Astrocyte (in vitro differentiated cells and primary cell): ENCODE results near the gene PCGF5. TPM values are rescaled to one million over a fixed set of nuclear protein-coding genes. Genes with fewer than 3 reads are reported as not detected.

Experiments
- DNase-seq: peaks from one replicate; pipeline ENCODE4 v3.0.0-alpha.2; 2010; ENCODE audit warnings: low read depth
- FAIRE-seq: peaks from 2 replicates; lab custom pipeline; 2011; peaks lifted over from hg19 to GRCh38; lab: Jason Lieb, UNC
- H2AFZ ChIP-seq: 2 replicates; pipeline ENCODE4 v1.6.0; 2012; ENCODE audit warnings: low read depth, low read length, inconsistent platforms
- H3K27ac ChIP-seq: 2 replicates; pipeline ENCODE4 v1.5.1; 2011; ENCODE audit warnings: low read depth, low read length, inconsistent platforms
- H3K27me3 ChIP-seq: 2 replicates; pipeline ENCODE4 v1.6.0; 2011; ENCODE audit warnings: low read length, inconsistent platforms; ENCODE audit not compliant: insufficient read depth
- H3K36me3 ChIP-seq: 2 replicates; pipeline ENCODE4 v1.5.1; 2011; ENCODE audit warnings: low read length, inconsistent platforms; ENCODE audit not compliant: insufficient read depth
- H3K4me1 ChIP-seq: 2 replicates; pipeline ENCODE4 v1.5.1; 2011; ENCODE audit warnings: low read length, inconsistent platforms; ENCODE audit not compliant: insufficient read depth
- H3K4me2 ChIP-seq: 2 replicates; pipeline ENCODE4 v1.6.0; 2012; ENCODE audit warnings: low read length, inconsistent platforms
- H3K4me3 ChIP-seq: 2 replicates; pipeline ENCODE4 v1.5.1; 2011; ENCODE audit warnings: low read depth, mild to moderate bottlenecking, low read length, inconsistent platforms; ENCODE audit not compliant: insufficient read depth
- H3K79me2 ChIP-seq: 2 replicates; pipeline ENCODE4 v1.6.0; 2012; ENCODE audit warnings: mild to moderate bottlenecking, low read length, inconsistent platforms; ENCODE audit not compliant: insufficient read depth
- H3K9ac ChIP-seq: 2 replicates; pipeline ENCODE4 v1.6.0; 2012; ENCODE audit warnings: mild to moderate bottlenecking, low read length, inconsistent platforms
- H3K9me3 ChIP-seq: 2 replicates; pipeline ENCODE4 v1.5.1; 2012; ENCODE audit warnings: low read depth, mild to moderate bottlenecking, low read length, inconsistent platforms; ENCODE audit not compliant: insufficient read depth
- H4K20me1 ChIP-seq: 2 replicates; pipeline ENCODE4 v1.6.0; 2012; ENCODE audit warnings: low read length, inconsistent platforms; ENCODE audit not compliant: insufficient read depth
- H3K27ac Mint-ChIP-seq: one replicate; pipeline ENCODE4 v1.8.0; 2021; ENCODE audit warnings: mild to moderate bottlenecking, mixed read lengths; ENCODE audit not compliant: unreplicated experiment
- H3K27me3 Mint-ChIP-seq: one replicate; pipeline ENCODE4 v1.8.0; 2021; ENCODE audit warnings: low read depth, mixed read lengths; ENCODE audit not compliant: unreplicated experiment
- H3K36me3 Mint-ChIP-seq: one replicate; pipeline ENCODE4 v1.8.0; 2021; ENCODE audit warnings: low read depth, mixed read lengths; ENCODE audit not compliant: unreplicated experiment
- H3K4me1 Mint-ChIP-seq: one replicate; pipeline ENCODE4 v1.8.0; 2021; ENCODE audit warnings: low read depth, mixed read lengths; ENCODE audit not compliant: unreplicated experiment
- H3K4me3 Mint-ChIP-seq: one replicate; pipeline ENCODE4 v1.8.0; 2021; ENCODE audit warnings: mild to moderate bottlenecking, moderate library complexity, mixed read lengths; ENCODE audit not compliant: unreplicated experiment
- H3K9me3 Mint-ChIP-seq: one replicate; pipeline ENCODE4 v1.8.0; 2021; ENCODE audit warnings: mild to moderate bottlenecking, mixed read lengths; ENCODE audit not compliant: unreplicated experiment
- EZH2 ChIP-seq: IDR thresholded peaks from 2 replicates; pipeline ENCODE4 v1.6.1; 2012; ENCODE audit warnings: mild to moderate bottlenecking, low read length, inconsistent platforms; ENCODE audit not compliant: insufficient read depth
- total RNA-seq: library from RNA; stranded (reverse); gene quantifications from 2 replicates; pipeline ENCODE4 v1.2.1, GENCODE V29; 2021
- TF ChIP-seq, protein P1 (sequence below): IDR thresholded peaks from 2 replicates; pipeline ENCODE4 v1.5.1; 2011; ENCODE audit warnings: low read depth, mild to moderate bottlenecking, inconsistent platforms, low read length, moderate library complexity; ENCODE audit not compliant: insufficient read depth

Gene PCGF5
- total RNA-seq, 1 donor from 2014 or later: 31.5 TPM

DNA sequence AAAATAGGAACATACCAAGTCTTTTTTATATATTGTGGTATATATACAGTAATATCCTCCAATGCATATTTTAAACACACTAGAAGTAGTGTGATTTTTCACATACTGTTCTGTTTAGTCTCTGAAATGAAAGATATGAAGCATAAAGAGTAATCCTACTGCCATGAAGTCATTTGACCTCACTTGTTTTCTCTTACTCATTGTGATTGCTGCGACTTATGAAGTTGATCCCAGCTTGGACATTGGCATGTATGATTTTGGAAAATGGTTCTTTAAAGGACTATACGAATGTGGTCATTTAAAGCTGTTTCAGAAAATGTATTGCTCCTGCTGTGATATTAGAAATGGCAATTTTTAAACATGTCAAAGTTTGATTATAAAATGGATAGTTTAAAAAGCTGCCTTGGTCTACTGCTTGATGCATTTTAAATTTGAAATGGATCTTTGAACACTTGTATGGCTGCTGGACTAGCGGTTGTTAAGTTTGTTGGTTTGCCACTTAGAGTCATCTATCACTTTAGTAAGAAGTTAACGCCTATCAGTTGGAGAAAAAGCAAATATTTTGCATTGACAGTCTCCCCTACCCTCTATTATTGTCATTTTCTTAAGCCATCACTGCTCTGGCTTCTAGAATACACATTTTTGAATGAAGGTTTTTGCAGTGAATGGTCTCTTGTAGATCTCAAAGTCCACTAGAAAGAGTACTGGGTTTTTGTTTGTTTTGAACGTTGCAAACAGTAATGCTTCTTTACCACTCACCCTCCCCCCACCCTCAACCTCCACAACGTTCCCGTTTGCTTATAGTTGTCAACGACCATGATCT is 881 bp upstream of the PCGF5 start:
- peaks cover 11% of the 10 kb centered on the region for H3K4me1 ChIP-seq
- Mint-ChIP-seq H3K4me1 (peaks cover 15% of the 10 kb centered on the region), H3K36me3 (no peaks in the 10 kb centered on the region), H3K27ac (peak overlapping the region; percentile 92), H3K4me3 (peak overlapping the region; percentile 89), H3K27me3 (no peaks in the 10 kb centered on the region), H3K9me3 (peaks cover 2% of the 10 kb centered on the region)
- H2AFZ ChIP-seq: peak overlapping the region; percentile 7
- peaks cover 14% of the 10 kb centered on the region for H4K20me1 ChIP-seq
- no peak for DNase-seq
- H3K9ac ChIP-seq: peak overlapping the region; percentile 52
- FAIRE-seq: no peak
- no peak for TF ChIP-seq EZH2
- peaks cover 8% of the 10 kb centered on the region for H3K79me2 ChIP-seq
- no peaks in the 10 kb centered on the region for H3K27me3 ChIP-seq
- H3K36me3 ChIP-seq: no peaks in the 10 kb centered on the region
- peak overlapping the region; percentile 55 for H3K4me3 ChIP-seq
- H3K9me3 ChIP-seq: no peaks in the 10 kb centered on the region
- H3K4me2 ChIP-seq: peak overlapping the region; percentile 99
- H3K27ac ChIP-seq: no peak overlapping the region

DNA sequence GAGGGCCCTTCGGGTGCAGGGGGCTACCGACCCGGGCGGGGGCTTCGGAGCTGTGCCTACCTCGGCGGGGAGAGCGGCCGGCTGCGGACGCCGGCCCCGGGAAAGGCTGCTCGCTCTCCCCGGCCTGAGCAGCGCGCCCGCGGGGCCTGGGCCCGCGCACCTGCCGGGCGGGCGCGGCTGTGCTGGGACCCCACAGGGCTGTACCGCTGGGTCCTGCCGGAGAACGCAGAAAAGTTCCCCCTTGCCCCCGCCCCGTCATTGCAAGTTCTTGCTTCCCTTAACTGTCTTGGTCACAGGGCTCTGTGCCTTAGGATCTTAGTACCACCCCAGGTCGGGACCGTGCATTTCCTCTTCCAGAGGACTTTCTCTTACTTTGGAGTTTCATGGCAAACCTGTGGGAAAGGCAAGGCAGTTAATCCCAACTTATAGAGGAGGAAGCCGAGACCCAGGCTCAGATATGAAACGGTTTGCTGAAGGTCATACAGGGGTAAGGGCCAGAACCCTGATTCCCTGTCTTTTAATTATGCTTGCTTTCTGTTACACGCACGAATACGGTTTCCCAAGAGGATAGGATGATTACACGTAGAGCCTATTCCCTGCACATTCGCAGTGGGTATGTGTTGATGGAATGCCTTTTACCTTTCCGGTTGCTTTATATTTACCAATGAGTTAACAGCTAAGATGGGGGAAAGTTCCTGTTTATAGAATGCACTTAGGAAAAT is 652 bp downstream of the PCGF5 start:
- H4K20me1 ChIP-seq: peaks cover 14% of the 10 kb centered on the region
- no peaks in the 10 kb centered on the region for H3K9me3 ChIP-seq
- peak overlapping the region; percentile 57 for H3K27ac ChIP-seq
- peak overlapping the region; percentile 82 for H3K4me3 ChIP-seq
- H3K9me3 Mint-ChIP-seq: peaks cover 2% of the 10 kb centered on the region
- H3K27me3 ChIP-seq: no peaks in the 10 kb centered on the region
- no peaks in the 10 kb centered on the region for H3K36me3 Mint-ChIP-seq
- peaks cover 11% of the 10 kb centered on the region for H3K4me1 ChIP-seq
- no peaks in the 10 kb centered on the region for H3K27me3 Mint-ChIP-seq
- peak overlapping the region; percentile 89 for H3K9ac ChIP-seq
- peak overlapping the region; percentile 94 for H2AFZ ChIP-seq
- DNase-seq (peak; percentile 10), FAIRE-seq (no peak)
- H3K79me2 ChIP-seq: peaks cover 8% of the 10 kb centered on the region
- peak overlapping the region; percentile 51 for H3K27ac Mint-ChIP-seq
- H3K36me3 ChIP-seq: no peaks in the 10 kb centered on the region
- H3K4me3 Mint-ChIP-seq: peak overlapping the region; percentile 91
- TF ChIP-seq, protein P1, sequence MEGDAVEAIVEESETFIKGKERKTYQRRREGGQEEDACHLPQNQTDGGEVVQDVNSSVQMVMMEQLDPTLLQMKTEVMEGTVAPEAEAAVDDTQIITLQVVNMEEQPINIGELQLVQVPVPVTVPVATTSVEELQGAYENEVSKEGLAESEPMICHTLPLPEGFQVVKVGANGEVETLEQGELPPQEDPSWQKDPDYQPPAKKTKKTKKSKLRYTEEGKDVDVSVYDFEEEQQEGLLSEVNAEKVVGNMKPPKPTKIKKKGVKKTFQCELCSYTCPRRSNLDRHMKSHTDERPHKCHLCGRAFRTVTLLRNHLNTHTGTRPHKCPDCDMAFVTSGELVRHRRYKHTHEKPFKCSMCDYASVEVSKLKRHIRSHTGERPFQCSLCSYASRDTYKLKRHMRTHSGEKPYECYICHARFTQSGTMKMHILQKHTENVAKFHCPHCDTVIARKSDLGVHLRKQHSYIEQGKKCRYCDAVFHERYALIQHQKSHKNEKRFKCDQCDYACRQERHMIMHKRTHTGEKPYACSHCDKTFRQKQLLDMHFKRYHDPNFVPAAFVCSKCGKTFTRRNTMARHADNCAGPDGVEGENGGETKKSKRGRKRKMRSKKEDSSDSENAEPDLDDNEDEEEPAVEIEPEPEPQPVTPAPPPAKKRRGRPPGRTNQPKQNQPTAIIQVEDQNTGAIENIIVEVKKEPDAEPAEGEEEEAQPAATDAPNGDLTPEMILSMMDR: no peak
- TF ChIP-seq EZH2: no peak
- peaks cover 15% of the 10 kb centered on the region for H3K4me1 Mint-ChIP-seq
- peak overlapping the region; percentile 99 for H3K4me2 ChIP-seq

DNA sequence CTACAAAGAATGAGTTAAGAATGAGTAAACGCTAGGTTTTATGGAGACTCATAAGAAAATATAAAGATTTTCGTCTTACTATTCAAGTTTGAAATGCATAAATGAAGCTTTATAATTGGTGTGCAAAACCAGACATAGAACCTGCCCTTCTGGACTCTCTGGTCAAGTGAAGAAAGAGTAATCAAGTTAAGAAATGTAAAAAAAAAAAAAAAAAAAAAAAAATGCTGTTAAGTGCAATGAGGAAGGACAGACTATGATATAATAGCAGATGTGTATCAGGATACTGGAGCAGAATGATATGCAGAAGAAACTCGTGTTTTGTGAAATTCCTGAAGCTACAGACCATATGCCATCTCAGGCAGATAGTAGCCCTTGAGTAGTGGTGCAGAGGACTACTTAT is 5.6 kb downstream of the PCGF5 start:
- Histone ChIP-seq H3K36me3 (no peaks in the 10 kb centered on the region), H3K27me3 (no peaks in the 10 kb centered on the region), H4K20me1 (peaks cover 6% of the 10 kb centered on the region), H3K79me2 (peaks cover 8% of the 10 kb centered on the region), H2AFZ (no peak overlapping the region), H3K9ac (no peak overlapping the region), H3K4me2 (no peak overlapping the region), H3K27ac (no peak overlapping the region), H3K4me1 (peaks cover 7% of the 10 kb centered on the region), H3K4me3 (no peak overlapping the region), H3K9me3 (no peaks in the 10 kb centered on the region)
- Mint-ChIP-seq H3K4me1 (peaks cover 15% of the 10 kb centered on the region), H3K9me3 (no peaks in the 10 kb centered on the region), H3K4me3 (no peak overlapping the region), H3K27ac (no peak overlapping the region), H3K36me3 (peaks cover 2% of the 10 kb centered on the region), H3K27me3 (no peaks in the 10 kb centered on the region)
- no peak for DNase-seq
- TF ChIP-seq EZH2: no peak
- TF ChIP-seq, protein P1: no peak
- FAIRE-seq: peak; percentile 58
